Testis (tissue), 3 donors: ENCODE measurements around the gene GABBR2. TPM values are rescaled to one million over a fixed set of nuclear protein-coding genes. Genes with fewer than 3 reads are reported as not detected.

Experiments used
- DNase-seq: peaks from one replicate; pipeline ENCODE4 v3.0.0-alpha.2; 2019
- H3K27ac ChIP-seq, 2 donors: fragments of 200-600 bp; sonication (generic); one replicate each; pipeline ENCODE4 v1.5.1; 2019
- H3K27me3 ChIP-seq: fragments of 200-600 bp; sonication (generic); one replicate; pipeline ENCODE4 v1.5.1; 2019
- H3K36me3 ChIP-seq: fragments of 200-600 bp; sonication (generic); one replicate; pipeline ENCODE4 v1.5.1; 2017; ENCODE audit warnings: low read depth; ENCODE audit errors: missing control alignments
- H3K4me1 ChIP-seq: fragments of 200-600 bp; sonication (generic); one replicate; pipeline ENCODE4 v1.5.1; 2019
- H3K4me3 ChIP-seq, 2 donors: fragments of 200-600 bp; sonication (generic); one replicate each; pipeline ENCODE4 v1.5.1; 2017 to 2019
- H3K9me3 ChIP-seq: fragments of 200-600 bp; sonication (generic); one replicate; pipeline ENCODE4 v1.5.1; 2017
- CTCF ChIP-seq, 3 experiments: fragments of 450-650 bp in 2 of 3; fragments of 200-600 bp in 1 of 3; sonication (generic) in 1 of 3; IDR thresholded peaks; one replicate each; pipeline ENCODE4 v1.5.1; 2016 to 2019; ENCODE audit warnings: antibody characterized with exemption in 3 of 3, mild to moderate bottlenecking in 2 of 3, moderate library complexity in 1 of 3
- POLR2A ChIP-seq: fragments of 450-650 bp; IDR thresholded peaks from one replicate; pipeline ENCODE4 v1.6.1; 2017; ENCODE audit warnings: antibody characterized with exemption, mild to moderate bottlenecking, moderate library complexity
- WGBS, 2 donors: methylation state at CpG; one replicate each; pipeline ENCODE4 v1.1.5; 2018; 5-methylcytosine and 5-hydroxymethylcytosine counted together
- intact Hi-C: fragments of 100-400 bp; cut with DNase I; formaldehyde crosslinking; loops from one replicate; pipeline ENCODE4 v1.15.1; 2023; ENCODE audit warnings: low total_unique reads
- polyA plus RNA-seq: library from polyadenylated mRNA; stranded (reverse); fragments of 350-450 nt; fragmentation: Illumina TruSeq; extraction: RNeasy Lipid Tissue Mini Kit (QIAGEN cat#74804); gene quantifications from one replicate; pipeline ENCODE4 v1.2.3, GENCODE V29; 2014; ENCODE audit warnings: low read depth, low replicate concordance; ENCODE audit not compliant: insufficient read depth
- total RNA-seq, 2 donors: library from RNA; depleted of rRNA; stranded (reverse); fragments of >200 nt; gene quantifications; one replicate each; pipeline ENCODE4 v1.2.3, GENCODE V29; 2016

GABBR2 gene
- total and polyA plus RNA-seq, 3 donors from 2014 or later = 3.0 to 8.1 (median 6.9) TPM

GRCh38 chr9:98533866-98534265 lies 174.9 kb downstream of the GABBR2 start:
- 67 to 78% methylated on average over 4 of the region's 4 CpGs for WGBS, 2 donors
- Histone ChIP-seq H3K9me3 (no peaks in the 10 kb centered on the region), H3K4me3 (no peak overlapping the region), H3K36me3 (no peaks in the 10 kb centered on the region), H3K4me1 (no peaks in the 10 kb centered on the region), H3K27me3 (no peaks in the 10 kb centered on the region), H3K27ac (no peak overlapping the region)
- TF ChIP-seq POLR2A (no peak), CTCF (IDR thresholded peaks at IDR 0.05) (no peak)
- intact Hi-C loops = no loop called here
- DNase-seq = no peak

- intact Hi-C loops = no loop called here
- no peaks in the 10 kb centered on the region for H3K36me3 ChIP-seq
- no peaks in the 10 kb centered on the region for H3K27me3 ChIP-seq
- DNase-seq = no peak
- H3K27ac ChIP-seq = no peak overlapping the region
- no peak overlapping the region for H3K4me3 ChIP-seq
- no peaks in the 10 kb centered on the region for H3K9me3 ChIP-seq
- TF ChIP-seq CTCF (IDR thresholded peaks at IDR 0.05) (no peak), POLR2A (no peak)
- WGBS, 2 donors = 52 to 83% methylated on average over 4 of the region's 4 CpGs
- no peaks in the 10 kb centered on the region for H3K4me1 ChIP-seq
These were observed 175.6 kb downstream of the GABBR2 start for GRCh38 chr9:98533132-98533531.

GRCh38 chr9:98532574-98532973 lies 176.2 kb downstream of the GABBR2 start:
- intact Hi-C loops = no loop called here
- H3K36me3 ChIP-seq = no peaks in the 10 kb centered on the region
- no peaks in the 10 kb centered on the region for H3K9me3 ChIP-seq
- no peaks in the 10 kb centered on the region for H3K4me1 ChIP-seq
- TF ChIP-seq POLR2A = no peak
- no peak for TF ChIP-seq CTCF (IDR thresholded peaks at IDR 0.05)
- no peak for DNase-seq
- H3K27ac ChIP-seq = no peak overlapping the region
- H3K27me3 ChIP-seq = no peaks in the 10 kb centered on the region
- 76 to 90% methylated on average over 3 of the region's 3 CpGs for WGBS, 2 donors
- no peak overlapping the region for H3K4me3 ChIP-seq

- intact Hi-C loops = no loop called here
- no peak for DNase-seq
- no peaks in the 10 kb centered on the region for H3K36me3 ChIP-seq
- H3K9me3 ChIP-seq = no peaks in the 10 kb centered on the region
- no peaks in the 10 kb centered on the region for H3K27me3 ChIP-seq
- H3K27ac ChIP-seq = no peak overlapping the region
- H3K4me1 ChIP-seq = no peaks in the 10 kb centered on the region
- WGBS, 2 donors = 50 to 77% methylated on average over 1 to 4 of the region's 4 CpGs
- H3K4me3 ChIP-seq = no peak overlapping the region
- no peak for TF ChIP-seq POLR2A
- no peak for TF ChIP-seq CTCF (IDR thresholded peaks at IDR 0.05)
These were observed 176.6 kb downstream of the GABBR2 start for GRCh38 chr9:98532147-98532546.

- intact Hi-C loops = no loop called here
- 91 to 93% methylated on average over 6 of the region's 6 CpGs for WGBS, 2 donors
- H3K4me3 ChIP-seq = no peak overlapping the region
- TF ChIP-seq CTCF (IDR thresholded peaks at IDR 0.05) = no peak
- H3K27me3 ChIP-seq = no peaks in the 10 kb centered on the region
- DNase-seq = no peak
- H3K4me1 ChIP-seq = no peaks in the 10 kb centered on the region
- H3K36me3 ChIP-seq = no peaks in the 10 kb centered on the region
- no peaks in the 10 kb centered on the region for H3K9me3 ChIP-seq
- H3K27ac ChIP-seq = no peak overlapping the region
These were observed 177.8 kb downstream of the GABBR2 start for GRCh38 chr9:98530806-98531386.
